ENCODE results near the gene MYMK. TPM values are rescaled to one million over a fixed set of nuclear protein-coding genes. Genes with fewer than 3 reads are reported as not detected.

MYMK gene
- polyA plus RNA-seq, 1 donor, result 0.13 TPM

GRCh38 chr9:133527444-133527920 lies 2.7 kb upstream of the MYMK start:
- no CpG with 5 or more reads among the region's 18 CpGs for WGBS (ENCODE audit: insufficient coverage, low lambda C conversion rate)
- Histone ChIP-seq H3K4me3 (ENCODE audit: low read length) (no peak overlapping the region), H3K9me3 (ENCODE audit: control insufficient read depth, low read depth, low read length) (peaks cover 2% of the 10 kb centered on the region), H3K4me1 (ENCODE audit: control insufficient read depth, insufficient read depth, low read length) (peaks cover 10% of the 10 kb centered on the region), H3K27me3 (ENCODE audit: control insufficient read depth, insufficient read depth, low read length) (peaks cover 25% of the 10 kb centered on the region), H3K36me3 (ENCODE audit: control insufficient read depth, insufficient read depth, low read length) (no peaks in the 10 kb centered on the region), H3K27ac (ENCODE audit: low read length) (no peak overlapping the region)
- peak in 1 of 2 donors; percentile 36 for DNase-seq

GRCh38 chr9:133526721-133527321 lies 2.1 kb upstream of the MYMK start:
- Histone ChIP-seq H3K27me3 (ENCODE audit: control insufficient read depth, insufficient read depth, low read length) (peaks cover 25% of the 10 kb centered on the region), H3K36me3 (ENCODE audit: control insufficient read depth, insufficient read depth, low read length) (no peaks in the 10 kb centered on the region), H3K27ac (ENCODE audit: low read length) (no peak overlapping the region), H3K4me3 (ENCODE audit: low read length) (no peak overlapping the region), H3K9me3 (ENCODE audit: control insufficient read depth, low read depth, low read length) (peaks cover 2% of the 10 kb centered on the region), H3K4me1 (ENCODE audit: control insufficient read depth, insufficient read depth, low read length) (peaks cover 10% of the 10 kb centered on the region)
- WGBS (ENCODE audit: insufficient coverage, low lambda C conversion rate), result no CpG with 5 or more reads among the region's 21 CpGs
- no peak for DNase-seq

GRCh38 chr9:133525677-133526076 lies 918 bp upstream of the MYMK start:
- Histone ChIP-seq H3K36me3 (ENCODE audit: control insufficient read depth, insufficient read depth, low read length) (no peaks in the 10 kb centered on the region), H3K4me1 (ENCODE audit: control insufficient read depth, insufficient read depth, low read length) (peaks cover 10% of the 10 kb centered on the region), H3K9me3 (ENCODE audit: control insufficient read depth, low read depth, low read length) (peaks cover 2% of the 10 kb centered on the region), H3K27me3 (ENCODE audit: control insufficient read depth, insufficient read depth, low read length) (peaks cover 25% of the 10 kb centered on the region), H3K4me3 (ENCODE audit: low read length) (no peak overlapping the region), H3K27ac (ENCODE audit: low read length) (no peak overlapping the region)
- WGBS (ENCODE audit: insufficient coverage, low lambda C conversion rate), result no CpG with 5 or more reads among the region's 8 CpGs
- no peak for DNase-seq

GRCh38 chr9:133524146-133524545 lies 613 bp downstream of the MYMK start:
- Histone ChIP-seq H3K9me3 (ENCODE audit: control insufficient read depth, low read depth, low read length) (peaks cover 2% of the 10 kb centered on the region), H3K4me1 (ENCODE audit: control insufficient read depth, insufficient read depth, low read length) (peaks cover 10% of the 10 kb centered on the region), H3K36me3 (ENCODE audit: control insufficient read depth, insufficient read depth, low read length) (no peaks in the 10 kb centered on the region), H3K4me3 (ENCODE audit: low read length) (no peak overlapping the region), H3K27me3 (ENCODE audit: control insufficient read depth, insufficient read depth, low read length) (peaks cover 24% of the 10 kb centered on the region), H3K27ac (ENCODE audit: low read length) (no peak overlapping the region)
- DNase-seq, result no peak
- WGBS (ENCODE audit: insufficient coverage, low lambda C conversion rate), result no CpG with 5 or more reads among the region's 5 CpGs

- WGBS (ENCODE audit: insufficient coverage, low lambda C conversion rate), result no CpG with 5 or more reads among the region's 8 CpGs
Observed at GRCh38 chr9:133523106-133523505, 1.7 kb downstream of the MYMK start.

GRCh38 chr9:133522073-133522910 lies 2.5 kb downstream of the MYMK start:
- WGBS (ENCODE audit: insufficient coverage, low lambda C conversion rate), result no CpG with 5 or more reads among the region's 14 CpGs
- no peak for DNase-seq
- no peaks in the 10 kb centered on the region for H3K9me3 ChIP-seq (ENCODE audit: control insufficient read depth, low read depth, low read length)

More at GRCh38 chr9:133523106-133523505, 1.7 kb downstream of the MYMK start:
- Histone ChIP-seq H3K4me3 (ENCODE audit: low read length) (no peak overlapping the region), H3K9me3 (ENCODE audit: control insufficient read depth, low read depth, low read length) (no peaks in the 10 kb centered on the region), H3K27ac (ENCODE audit: low read length) (no peak overlapping the region), H3K36me3 (ENCODE audit: control insufficient read depth, insufficient read depth, low read length) (no peaks in the 10 kb centered on the region), H3K27me3 (ENCODE audit: control insufficient read depth, insufficient read depth, low read length) (peaks cover 16% of the 10 kb centered on the region), H3K4me1 (ENCODE audit: control insufficient read depth, insufficient read depth, low read length) (peaks cover 10% of the 10 kb centered on the region)
- DNase-seq, result no peak

GRCh38 chr9:133521122-133522072 lies 3.4 kb downstream of the MYMK start:
- H3K4me1 ChIP-seq (ENCODE audit: control insufficient read depth, insufficient read depth, low read length), result peaks cover under 1% of the 10 kb centered on the region
- H3K27ac ChIP-seq (ENCODE audit: low read length), result no peak overlapping the region
- H3K27me3 ChIP-seq (ENCODE audit: control insufficient read depth, insufficient read depth, low read length), result no peaks in the 10 kb centered on the region
- H3K4me3 ChIP-seq (ENCODE audit: low read length), result no peak overlapping the region
- DNase-seq, result no peak
- 77% methylated on average over 2 of the region's 21 CpGs for WGBS (ENCODE audit: insufficient coverage, low lambda C conversion rate)
- H3K9me3 ChIP-seq (ENCODE audit: control insufficient read depth, low read depth, low read length), result no peaks in the 10 kb centered on the region
- H3K36me3 ChIP-seq (ENCODE audit: control insufficient read depth, insufficient read depth, low read length), result no peaks in the 10 kb centered on the region

More at GRCh38 chr9:133522073-133522910, 2.5 kb downstream of the MYMK start:
- H3K4me3 ChIP-seq (ENCODE audit: low read length), result no peak overlapping the region
- no peaks in the 10 kb centered on the region for H3K36me3 ChIP-seq (ENCODE audit: control insufficient read depth, insufficient read depth, low read length)
- H3K27ac ChIP-seq (ENCODE audit: low read length), result no peak overlapping the region
- H3K27me3 ChIP-seq (ENCODE audit: control insufficient read depth, insufficient read depth, low read length), result peaks cover 8% of the 10 kb centered on the region
- peaks cover 9% of the 10 kb centered on the region for H3K4me1 ChIP-seq (ENCODE audit: control insufficient read depth, insufficient read depth, low read length)

GRCh38 chr9:133520121-133520835 lies 4.5 kb downstream of the MYMK start:
- no peaks in the 10 kb centered on the region for H3K9me3 ChIP-seq (ENCODE audit: control insufficient read depth, low read depth, low read length)
- no peaks in the 10 kb centered on the region for H3K27me3 ChIP-seq (ENCODE audit: control insufficient read depth, insufficient read depth, low read length)
- H3K4me1 ChIP-seq (ENCODE audit: control insufficient read depth, insufficient read depth, low read length), result no peaks in the 10 kb centered on the region
- H3K27ac ChIP-seq (ENCODE audit: low read length), result no peak overlapping the region
- DNase-seq, result no peak
- no peak overlapping the region for H3K4me3 ChIP-seq (ENCODE audit: low read length)
- no CpG with 5 or more reads among the region's 24 CpGs for WGBS (ENCODE audit: insufficient coverage, low lambda C conversion rate)
- no peaks in the 10 kb centered on the region for H3K36me3 ChIP-seq (ENCODE audit: control insufficient read depth, insufficient read depth, low read length)

- Histone ChIP-seq H3K9me3 (ENCODE audit: control insufficient read depth, low read depth, low read length) (no peaks in the 10 kb centered on the region), H3K36me3 (ENCODE audit: control insufficient read depth, insufficient read depth, low read length) (no peaks in the 10 kb centered on the region), H3K4me3 (ENCODE audit: low read length) (no peak overlapping the region), H3K4me1 (ENCODE audit: control insufficient read depth, insufficient read depth, low read length) (no peaks in the 10 kb centered on the region), H3K27ac (ENCODE audit: low read length) (no peak overlapping the region), H3K27me3 (ENCODE audit: control insufficient read depth, insufficient read depth, low read length) (no peaks in the 10 kb centered on the region)
- no CpG with 5 or more reads among the region's 7 CpGs for WGBS (ENCODE audit: insufficient coverage, low lambda C conversion rate)
- no peak for DNase-seq
Observed at GRCh38 chr9:133519693-133520092, 5.1 kb downstream of the MYMK start.
